Dedifferentiated amniotic fluid mesenchymal stem cell (primary cell): ENCODE measurements around the gene COX6A2.
A peak's percentile ranks its signal among the peaks of the same experiment; 100 is the strongest.

Source experiments
- DNase-seq: peaks from one replicate; pipeline ENCODE4 v3.0.0-alpha.2; 2016; ENCODE audit errors: extremely low spot score

COX6A2 gene

DNA sequence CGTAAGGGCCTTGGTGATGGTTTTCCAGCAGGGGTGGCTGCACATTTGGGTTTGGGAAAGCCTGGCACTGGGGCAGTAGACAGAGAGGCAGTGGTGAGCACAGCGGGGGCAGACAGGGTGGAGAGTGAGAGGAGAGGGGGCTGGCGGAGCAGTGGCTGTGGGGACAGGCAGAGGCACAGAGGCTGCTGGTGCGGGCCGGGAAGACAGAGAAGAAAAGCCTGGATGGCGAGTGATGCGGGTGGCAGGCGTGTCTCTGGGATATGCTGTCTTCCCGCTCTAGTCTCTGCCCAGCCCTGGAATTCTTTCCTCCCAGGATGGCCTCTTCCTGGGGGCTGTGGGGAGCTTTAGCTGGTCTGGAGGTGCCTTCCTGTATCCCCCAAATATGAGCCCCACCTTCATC lies 18.1 kb downstream of the COX6A2 start:
- DNase-seq: no peak

- no peak for DNase-seq
Measured at GRCh38 chr16:31409433-31409832, 18.7 kb downstream of the COX6A2 start.

DNA sequence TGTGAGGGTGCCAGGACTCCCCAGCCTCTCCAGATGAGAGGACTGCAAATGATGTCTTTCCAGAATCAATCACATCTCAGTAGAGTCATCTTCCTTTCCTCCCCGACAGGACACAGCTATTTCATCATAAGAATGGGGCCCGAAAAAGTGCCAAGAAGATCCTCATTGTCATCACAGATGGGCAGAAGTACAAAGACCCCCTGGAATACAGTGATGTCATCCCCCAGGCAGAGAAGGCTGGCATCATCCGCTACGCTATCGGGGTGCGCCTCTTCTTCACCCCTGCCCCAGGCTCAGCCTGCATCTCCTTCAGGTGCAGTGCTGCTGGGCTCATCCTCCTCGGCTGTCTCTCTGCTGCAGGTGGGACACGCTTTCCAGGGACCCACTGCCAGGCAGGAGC lies 20.8 kb downstream of the COX6A2 start:
- DNase-seq: no peak

GRCh38 chr16:31404353-31405064 lies 23.7 kb downstream of the COX6A2 start:
- no peak for DNase-seq

DNA sequence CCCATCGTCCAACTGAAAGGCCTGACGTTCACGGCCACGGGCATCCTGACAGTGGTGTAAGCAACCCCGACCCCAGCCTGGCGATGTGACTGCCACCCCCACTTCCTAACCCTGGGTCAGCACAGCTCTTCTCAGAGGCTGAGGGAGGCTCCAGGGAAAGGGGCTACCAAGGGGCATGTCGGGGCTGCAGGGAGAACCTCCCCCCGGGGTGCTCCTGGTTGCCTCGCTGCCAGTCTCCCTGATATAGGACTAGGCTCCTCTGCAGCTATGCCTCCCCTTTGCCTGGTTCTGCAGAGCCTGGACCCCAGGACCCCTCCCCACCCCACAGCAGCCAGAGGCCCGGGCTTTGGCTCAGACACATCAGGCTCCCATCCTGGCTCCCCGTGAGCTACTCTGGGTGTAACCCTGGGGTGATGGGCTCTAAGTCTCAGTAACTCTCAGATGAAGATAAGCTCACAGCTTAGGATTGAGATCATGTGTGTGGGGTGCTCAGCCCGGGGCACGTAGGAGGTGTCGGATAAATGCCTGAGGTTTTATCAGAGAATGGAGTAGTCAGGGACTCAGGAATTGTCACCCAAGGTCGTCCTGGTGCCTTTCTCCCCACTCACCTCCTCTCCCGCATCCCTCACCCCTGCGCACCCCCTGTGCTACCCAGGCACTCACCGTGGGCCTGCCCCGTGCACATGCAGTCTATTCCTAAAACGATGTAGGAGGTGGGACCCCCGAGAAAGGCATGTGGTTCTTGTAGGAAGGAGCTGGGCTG lies 24.4 kb downstream of the COX6A2 start:
- no peak for DNase-seq

- DNase-seq: peak; percentile 17
Measured at GRCh38 chr16:31402687-31403086, 25.5 kb downstream of the COX6A2 start.

GRCh38 chr16:31401436-31401835 lies 26.7 kb downstream of the COX6A2 start:
- no peak for DNase-seq

GRCh38 chr16:31400191-31400590 lies 28.0 kb downstream of the COX6A2 start:
- no peak for DNase-seq

DNA sequence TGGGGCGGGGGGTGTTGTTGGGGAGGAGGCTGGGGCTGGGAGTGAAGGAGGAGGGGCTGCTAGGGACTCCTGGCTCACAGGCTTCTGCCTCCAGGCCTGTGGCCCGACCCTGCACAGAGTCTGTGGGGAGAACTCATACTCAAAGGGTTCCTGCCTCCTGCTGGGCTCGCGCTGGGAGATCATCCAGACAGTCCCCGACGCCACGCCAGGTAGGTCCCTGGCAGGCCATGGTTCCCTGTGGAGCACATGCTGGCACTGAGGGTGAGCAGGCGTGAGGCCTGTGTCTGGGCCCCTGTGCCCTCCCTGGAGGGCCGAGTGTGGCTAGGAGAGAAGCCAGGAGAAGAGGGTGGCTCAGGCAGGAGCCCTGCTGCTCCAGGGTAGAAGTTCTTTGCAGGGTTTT lies 30.5 kb downstream of the COX6A2 start:
- no peak for DNase-seq

DNA sequence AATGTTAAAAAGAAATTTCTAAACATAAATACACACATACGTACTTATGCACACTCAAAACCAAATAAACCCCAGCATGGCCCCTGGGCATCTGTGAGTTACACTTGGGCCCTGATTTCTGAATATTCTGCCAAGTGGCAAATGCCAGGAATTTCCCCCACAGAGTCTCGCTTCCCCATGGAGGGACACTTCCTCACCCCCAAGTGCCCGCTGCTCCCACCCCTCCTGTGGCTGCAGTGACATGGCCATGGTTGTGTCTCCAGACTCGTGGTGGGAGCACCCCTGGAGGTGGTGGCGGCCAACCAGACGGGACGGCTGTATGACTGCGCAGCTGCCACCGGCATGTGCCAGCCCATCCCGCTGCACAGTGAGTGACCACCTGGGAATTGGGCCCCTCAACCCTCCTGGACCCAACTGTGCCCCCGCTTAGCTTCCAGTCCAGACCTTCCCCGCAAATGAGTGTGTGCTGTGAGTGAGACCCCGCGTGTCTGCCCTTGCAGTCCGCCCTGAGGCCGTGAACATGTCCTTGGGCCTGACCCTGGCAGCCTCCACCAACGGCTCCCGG lies 31.0 kb downstream of the COX6A2 start:
- no peak for DNase-seq

GRCh38 chr16:31395647-31396046 lies 32.5 kb downstream of the COX6A2 start:
- no peak for DNase-seq

DNA sequence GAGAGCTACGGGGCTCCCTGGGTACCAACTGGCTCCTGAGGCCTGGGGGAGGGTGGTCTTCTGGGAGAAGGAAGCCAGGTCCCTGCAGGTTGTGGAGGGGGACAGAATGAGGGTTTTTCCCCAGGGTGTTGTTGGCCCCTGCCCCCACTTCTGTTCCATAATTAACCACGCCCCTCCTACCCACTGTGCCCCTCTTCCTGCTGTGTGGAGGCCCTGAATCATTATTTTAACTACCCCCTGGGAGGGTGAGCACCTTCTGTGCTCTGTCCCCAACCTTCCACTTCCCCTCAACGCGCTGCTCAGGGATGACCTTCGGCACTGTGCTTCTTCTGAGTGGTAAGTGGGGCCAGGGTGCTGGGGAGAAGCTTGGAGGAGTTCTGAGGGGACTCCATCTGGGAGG lies 35.1 kb downstream of the COX6A2 start, which contains the start of gene ITGAD:
TSS of gene ITGAD (plus strand) at position 280 of the 400 bp plus-strand sequence. CDS start at position 306, 26 bp downstream.
- no peak for DNase-seq

- DNase-seq: no peak
Measured at GRCh38 chr16:31390504-31391041, 37.6 kb downstream of the COX6A2 start.

- DNase-seq: no peak
Measured at GRCh38 chr16:31388535-31388934, 39.6 kb downstream of the COX6A2 start.

DNA sequence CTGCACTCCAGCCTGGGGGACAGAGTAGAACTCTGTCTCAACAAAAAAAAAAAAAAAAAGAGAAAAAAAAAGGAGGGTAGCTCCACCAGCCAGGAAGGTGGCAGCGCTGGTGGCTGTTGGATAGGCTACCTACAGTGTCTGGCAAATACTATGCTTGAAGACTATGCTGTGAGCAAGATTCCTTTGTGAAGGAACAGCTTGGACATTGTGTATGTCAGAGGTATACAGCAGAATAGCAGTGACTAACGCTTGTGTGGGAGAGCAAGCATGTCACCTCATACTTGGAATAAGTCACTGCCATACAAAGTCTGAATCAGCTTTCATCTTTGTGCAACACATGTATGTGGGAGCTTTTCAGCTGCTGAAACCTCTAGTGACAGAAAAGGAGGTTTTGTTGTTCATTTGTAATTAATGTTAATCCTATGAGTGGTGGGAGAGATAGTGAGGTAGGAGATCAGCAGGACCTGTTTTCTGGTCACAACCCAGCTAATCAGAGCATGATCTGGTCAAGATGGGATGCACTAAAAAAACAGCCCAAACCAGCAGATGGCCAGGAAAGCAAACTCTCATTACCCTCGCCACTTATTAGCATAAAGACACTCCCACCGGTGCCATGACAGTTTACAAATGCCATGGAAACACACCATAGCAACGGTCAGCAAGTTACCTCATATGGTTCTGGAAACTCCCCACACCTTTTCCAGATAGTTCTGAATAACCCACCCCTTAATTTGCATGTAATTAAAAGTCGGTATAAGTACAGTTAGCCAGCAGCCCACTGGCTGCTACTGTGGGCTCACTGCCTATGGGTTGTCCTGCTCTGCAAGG lies 41.8 kb downstream of the COX6A2 start:
- DNase-seq: peak; percentile 31

DNA sequence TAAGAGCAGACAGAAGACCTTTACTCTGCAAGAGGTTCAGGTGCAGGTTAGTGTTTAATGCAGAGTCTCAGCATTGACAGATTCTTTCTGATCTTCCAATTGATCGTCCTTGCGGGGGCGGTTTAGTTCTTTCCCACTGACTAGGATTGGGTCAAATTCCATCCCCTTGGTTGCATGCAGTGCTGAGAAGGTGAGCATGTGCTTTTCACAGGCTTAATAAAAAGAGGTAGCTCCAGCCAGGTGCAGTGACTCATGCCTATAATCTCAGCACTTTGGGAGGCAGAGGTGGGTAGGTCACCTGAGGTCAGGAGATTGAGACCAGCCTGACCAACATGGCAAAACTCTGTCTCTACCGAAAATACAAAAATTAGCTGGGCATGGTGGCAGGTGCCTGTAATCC lies 42.5 kb downstream of the COX6A2 start:
- no peak for DNase-seq

- DNase-seq: peak; percentile 34
Measured at GRCh38 chr16:31382485-31383161, 45.5 kb downstream of the COX6A2 start.

DNA sequence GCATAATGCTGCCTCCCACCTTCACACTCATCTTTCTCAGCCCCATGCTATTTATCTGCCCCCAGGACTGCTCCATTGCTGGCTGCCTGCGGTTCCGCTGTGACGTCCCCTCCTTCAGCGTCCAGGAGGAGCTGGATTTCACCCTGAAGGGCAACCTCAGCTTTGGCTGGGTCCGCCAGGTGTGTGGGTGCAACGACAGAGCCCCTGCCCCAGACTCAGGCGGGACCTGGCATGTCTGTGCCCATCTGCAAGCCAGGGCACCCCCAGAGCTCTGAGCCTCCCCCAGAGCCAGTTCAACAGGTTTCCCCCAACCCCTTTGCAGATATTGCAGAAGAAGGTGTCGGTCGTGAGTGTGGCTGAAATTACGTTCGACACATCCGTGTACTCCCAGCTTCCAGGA lies 48.0 kb downstream of the COX6A2 start:
- DNase-seq: no peak
